ENCODE data around the gene FAM228A. TPM values are rescaled to one million over a fixed set of nuclear protein-coding genes. Genes with fewer than 3 reads are reported as not detected.

The FAM228A gene
- 0.38 and 0.85 TPM in 2 replicates for total RNA-seq

DNA sequence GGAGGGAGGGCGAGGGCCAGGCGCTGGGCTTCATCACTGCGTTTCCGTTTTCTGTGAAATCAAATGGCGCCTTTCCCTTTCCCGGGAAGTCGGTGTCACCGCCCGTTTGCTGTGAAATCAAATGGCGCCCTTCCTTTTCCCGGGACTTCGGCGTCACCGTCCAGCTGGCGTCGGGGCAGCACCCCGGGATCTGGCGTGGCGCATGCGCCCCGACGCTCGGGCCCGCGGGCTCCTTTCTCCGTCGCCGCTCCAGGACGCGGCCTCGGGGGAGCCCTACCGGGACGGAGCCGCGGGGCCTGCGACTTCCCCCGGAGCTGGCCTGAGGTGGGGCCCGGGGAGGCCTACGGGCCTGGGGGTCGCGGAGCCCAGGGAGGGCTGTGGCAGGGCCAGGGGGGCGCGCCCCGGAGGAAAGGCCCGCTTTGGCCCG lies at the start of gene FAM228A:
Gene FAM228A, plus strand, starts transcription at position 203 of the 427 bp plus-strand sequence. CDS start 428 bp downstream, outside the sequence.

Other genes starting within 250 kb of the FAM228A start
- gene ATAD2B, start 247.9 kb upstream of the FAM228A start, total RNA-seq, result 7.9 and 9.3 TPM in 2 replicates
- 12.5 and 15.2 TPM in 2 replicates for gene UBXN2A, start 234.6 kb upstream of the FAM228A start, total RNA-seq
- under 0.01 and 0.56 TPM in 2 replicates for gene MFSD2B, start 165.0 kb upstream of the FAM228A start, total RNA-seq
- gene WDCP, start 127.7 kb upstream of the FAM228A start, total RNA-seq, result 11.6 and 18.8 TPM in 2 replicates
- gene FKBP1B, start 125.3 kb upstream of the FAM228A start, total RNA-seq, result 8.2 and 11.8 TPM in 2 replicates
- gene SF3B6, start 98.7 kb upstream of the FAM228A start, total RNA-seq, result 145 and 183 TPM in 2 replicates
- 22.3 and 34.5 TPM in 2 replicates for gene TP53I3, start 90.2 kb upstream of the FAM228A start, total RNA-seq
- 0.28 and 0.38 TPM in 2 replicates for gene PFN4, start 51.7 kb upstream of the FAM228A start, total RNA-seq
- 6.7 and 14.7 TPM in 2 replicates for gene FAM228B, start 51.6 kb upstream of the FAM228A start, total RNA-seq
- 24.2 and 30.2 TPM in 2 replicates for gene ITSN2, start 185.5 kb downstream of the FAM228A start, total RNA-seq

Data from regular cardiac myocyte (primary cell).